HG02885 (cell line): ENCODE data around the gene DBF4.
"Not testable (repeated sequence)": the region's sequence is repeated elsewhere in the genome, so short reads cannot be mapped to it uniquely, and the experiment has no call there.

Experiments used
- ATAC-seq: cut with Tn5 transposase; IDR thresholded peaks from one replicate; pipeline ENCODE4 v1.9.1; 2021; ENCODE audit warnings: mild to moderate bottlenecking; ENCODE audit not compliant: unreplicated experiment, poor library complexity

Gene DBF4

GRCh38 chr7:87876040-87876868, at the start of gene DBF4, which contains the start of gene SLC25A40:
TSS of gene DBF4 (plus strand) at chr7:87876493. CDS start at chr7:87876733, 240 bp downstream.
TSS of gene SLC25A40 (minus strand) at chr7:87876360. CDS start at chr7:87858727, 17,633 bp downstream.
- ATAC-seq: peak; percentile 89

- not testable (repeated sequence) for ATAC-seq
These were observed 47.9 kb upstream of the DBF4 start for GRCh38 chr7:87828383-87828782.

- ATAC-seq: no peak
These were observed 45.2 kb upstream of the DBF4 start for GRCh38 chr7:87831097-87831496.

- no peak for ATAC-seq
These were observed 43.2 kb upstream of the DBF4 start for GRCh38 chr7:87833130-87833529.

- ATAC-seq: no peak
These were observed 38.7 kb upstream of the DBF4 start for GRCh38 chr7:87837597-87837996.

GRCh38 chr7:87850836-87851593, 25.3 kb upstream of the DBF4 start:
- no peak for ATAC-seq

- ATAC-seq: no peak
These were observed 24.0 kb upstream of the DBF4 start for GRCh38 chr7:87852306-87852705.

GRCh38 chr7:87853237-87853864, 22.9 kb upstream of the DBF4 start:
- ATAC-seq: no peak

- no peak for ATAC-seq
These were observed 17.7 kb upstream of the DBF4 start for GRCh38 chr7:87858417-87859100.

- no peak for ATAC-seq
These were observed 10.2 kb upstream of the DBF4 start for GRCh38 chr7:87866089-87866488.

GRCh38 chr7:87866533-87866932, 9.8 kb upstream of the DBF4 start:
- not testable (repeated sequence) for ATAC-seq

- no peak for ATAC-seq
These were observed 5.8 kb upstream of the DBF4 start for GRCh38 chr7:87870471-87870870.

- no peak for ATAC-seq
These were observed 3.9 kb upstream of the DBF4 start for GRCh38 chr7:87872346-87872745.

GRCh38 chr7:87873328-87873727, 3.0 kb upstream of the DBF4 start:
- ATAC-seq: not testable (repeated sequence)

- no peak for ATAC-seq
These were observed 2.2 kb upstream of the DBF4 start for GRCh38 chr7:87874066-87874465.

GRCh38 chr7:87875151-87876039, 898 bp upstream of the DBF4 start:
- ATAC-seq: peak; percentile 21

- peak; percentile 10 for ATAC-seq
These were observed 559 bp downstream of the DBF4 start for GRCh38 chr7:87876869-87877234.

GRCh38 chr7:87877366-87878040, 1.2 kb downstream of the DBF4 start:
- ATAC-seq: no peak

GRCh38 chr7:87878208-87878735, 2.0 kb downstream of the DBF4 start:
- ATAC-seq: no peak
